H1 (cell line): ENCODE data around the gene ZNF45. TPM values are rescaled to one million over a fixed set of nuclear protein-coding genes. Genes with fewer than 3 reads are reported as not detected.

ENCODE experiments used
- CTCF ChIA-PET: fragments of 300-600 bp; sonication (Branson Sonifier 250); formaldehyde crosslinking; loops from one replicate; lab custom pipeline; 2021; ENCODE audit not compliant: partially characterized antibody; lab: Charles Lee
- POLR2A ChIA-PET: fragments of 300-600 bp; sonication (Branson Sonifier 250); formaldehyde crosslinking; loops from one replicate; lab custom pipeline; 2021; ENCODE audit warnings: inconsistent platforms; ENCODE audit not compliant: partially characterized antibody; lab: Charles Lee
- DNase-seq, 2 experiments: peaks; one replicate each; pipeline versions ENCODE4 v3.0.0 to v3.0.0-alpha.2; 2010 to 2022; ENCODE audit warnings: low spot score in 2 of 2, low read depth in 1 of 2, mixed read lengths in 1 of 2
- FAIRE-seq: peaks from 2 replicates; lab custom pipeline; 2011; peaks lifted over from hg19 to GRCh38; lab: Jason Lieb, UNC
- H2AFZ ChIP-seq: 2 replicates; pipeline ENCODE4 v1.8.1; 2012; ENCODE audit warnings: low read length, inconsistent platforms
- H2AK5ac ChIP-seq: 2 replicates; pipeline ENCODE4 v1.6.1; 2013; ENCODE audit warnings: low read depth, low read length
- H2BK120ac ChIP-seq: replicated peaks from 2 replicates; pipeline ENCODE3; 2013; ENCODE audit warnings: low read depth, low read length, inconsistent platforms
- H2BK12ac ChIP-seq: 2 replicates; pipeline ENCODE4 v1.6.1; 2013; ENCODE audit warnings: low read depth, low read length
- H2BK15ac ChIP-seq: 2 replicates; pipeline ENCODE4 v1.6.1; 2013; ENCODE audit warnings: low read length
- H2BK20ac ChIP-seq: 2 replicates; pipeline ENCODE4 v1.6.1; 2013; ENCODE audit warnings: low read length
- H2BK5ac ChIP-seq: 2 replicates; pipeline ENCODE4 v1.6.1; 2013; ENCODE audit warnings: low read depth, low read length
- H3K14ac ChIP-seq: 2 replicates; pipeline ENCODE4 v1.6.1; 2013; ENCODE audit warnings: inconsistent platforms; ENCODE audit not compliant: insufficient read length
- H3K18ac ChIP-seq: 2 replicates; pipeline ENCODE4 v1.6.1; 2013; ENCODE audit warnings: low read length; ENCODE audit errors: extremely low read depth
- H3K23ac ChIP-seq: 2 replicates; pipeline ENCODE4 v1.6.1; 2013; ENCODE audit warnings: inconsistent platforms; ENCODE audit not compliant: insufficient read length
- H3K23me2 ChIP-seq: 2 replicates; pipeline ENCODE4 v1.6.1; 2013; ENCODE audit warnings: low read depth, low read length
- H3K27ac ChIP-seq: 2 replicates; pipeline ENCODE4 v1.6.1; 2011; ENCODE audit warnings: low read depth, low read length, inconsistent platforms
- H3K27me3 ChIP-seq, 4 experiments: replicated peaks in 1 of 4; 1 replicate in 1 of 4; 2 replicates in 3 of 4; pipeline versions ENCODE4 v1.6.1 to v1.8.1; 2011 to 2013; ENCODE audit warnings: low read length in 3 of 4, mild to moderate bottlenecking in 3 of 4, inconsistent platforms in 2 of 4, mixed read lengths in 2 of 4, moderate library complexity in 1 of 4; ENCODE audit not compliant: control insufficient read depth in 3 of 4, insufficient read depth in 3 of 4; ENCODE audit errors: extremely low read depth in 1 of 4
- H3K36me3 ChIP-seq, 4 experiments: 2 replicates each; pipeline versions ENCODE4 v1.6.1 to v1.8.1; 2011 to 2013; ENCODE audit warnings: mild to moderate bottlenecking in 4 of 4, low read length in 3 of 4, moderate library complexity in 2 of 4, control low read depth in 1 of 4, inconsistent platforms in 1 of 4; ENCODE audit not compliant: insufficient read depth in 4 of 4, control insufficient read depth in 2 of 4
- H3K4ac ChIP-seq: replicated peaks from 2 replicates; pipeline ENCODE3; 2013; ENCODE audit warnings: low read length, low read depth, mixed read lengths, inconsistent platforms; ENCODE audit not compliant: insufficient read length
- H3K4me1 ChIP-seq, 4 experiments: replicated peaks in 1 of 4; 1 replicate in 1 of 4; 2 replicates in 3 of 4; pipeline versions ENCODE4 v1.6.1 to v1.8.1; 2011 to 2013; ENCODE audit warnings: low read length in 3 of 4, inconsistent platforms in 2 of 4, mixed read lengths in 1 of 4; ENCODE audit not compliant: insufficient read depth in 4 of 4, control insufficient read depth in 3 of 4
- H3K4me2 ChIP-seq, 2 experiments: 2 replicates each; pipeline versions ENCODE4 v1.6.1 to v1.8.1; 2011 to 2013; ENCODE audit warnings: low read depth in 2 of 2, low read length in 2 of 2, control low read depth in 1 of 2, inconsistent platforms in 1 of 2, mild to moderate bottlenecking in 1 of 2; ENCODE audit not compliant: insufficient read depth in 1 of 2
- H3K4me3 ChIP-seq, 4 experiments: fragments of 200-600, 300-600 bp in 1 of 4; sonication (generic), shearing (Covaris generic), sonication (Bioruptor Twin) in 1 of 4; 2 replicates each; pipeline versions ENCODE4 v1.5.1 to v1.8.1; 2011 to 2016; ENCODE audit warnings: low read length in 4 of 4, low read depth in 3 of 4, control low read depth in 2 of 4, inconsistent platforms in 2 of 4, mild to moderate bottlenecking in 2 of 4, mixed read lengths in 1 of 4, moderate library complexity in 1 of 4; ENCODE audit not compliant: insufficient read depth in 2 of 4; ENCODE audit errors: extremely low read depth in 1 of 4
- H3K56ac ChIP-seq: replicated peaks from 2 replicates; pipeline ENCODE3; 2013; ENCODE audit warnings: low read depth, mild to moderate bottlenecking, mixed read lengths, low read length, inconsistent platforms; ENCODE audit not compliant: insufficient read length
- H3K79me1 ChIP-seq: 2 replicates; pipeline ENCODE4 v1.6.1; 2013; ENCODE audit warnings: low read depth, low read length, control low read depth
- H3K79me2 ChIP-seq, 2 experiments: 2 replicates each; pipeline versions ENCODE4 v1.6.1 to v1.8.1; 2012 to 2013; ENCODE audit warnings: low read length in 2 of 2, mild to moderate bottlenecking in 2 of 2, inconsistent platforms in 1 of 2; ENCODE audit not compliant: insufficient read depth in 2 of 2, control insufficient read depth in 1 of 2
- H3K9ac ChIP-seq, 4 experiments: replicated peaks in 1 of 4; 1 replicate in 1 of 4; 2 replicates in 3 of 4; pipeline versions ENCODE4 v1.6.1 to v1.8.1; 2011 to 2013; ENCODE audit warnings: low read depth in 3 of 4, low read length in 3 of 4, control low read depth in 2 of 4, mild to moderate bottlenecking in 2 of 4, moderate library complexity in 2 of 4, inconsistent platforms in 1 of 4; ENCODE audit errors: extremely low read depth in 1 of 4
- H3K9me3 ChIP-seq, 2 experiments: 2 replicates each; pipeline versions ENCODE4 v1.6.1 to v1.8.1; 2012 to 2013; ENCODE audit warnings: mild to moderate bottlenecking in 2 of 2, moderate library complexity in 2 of 2, control low read depth in 1 of 2, inconsistent platforms in 1 of 2, low read depth in 1 of 2, low read length in 1 of 2, mixed read lengths in 1 of 2; ENCODE audit not compliant: insufficient read depth in 2 of 2
- H4K20me1 ChIP-seq, 2 experiments: replicated peaks in 1 of 2; 2 replicates each; pipeline versions ENCODE3 to v1.8.1; 2011 to 2013; ENCODE audit warnings: inconsistent platforms in 2 of 2, low read length in 2 of 2, mild to moderate bottlenecking in 1 of 2; ENCODE audit not compliant: insufficient read depth in 2 of 2, control insufficient read depth in 1 of 2
- H4K5ac ChIP-seq: 2 replicates; pipeline ENCODE4 v1.6.1; 2013; ENCODE audit warnings: low read length, low read depth, mixed read lengths, inconsistent platforms; ENCODE audit not compliant: insufficient read length
- H4K8ac ChIP-seq: 2 replicates; pipeline ENCODE4 v1.8.0; 2013; ENCODE audit warnings: mild to moderate bottlenecking, moderate library complexity, low read length, inconsistent platforms; ENCODE audit not compliant: insufficient read depth; ENCODE audit errors: extremely low read depth
- H4K91ac ChIP-seq: replicated peaks from 2 replicates; pipeline ENCODE3; 2013; ENCODE audit warnings: low read length, mixed read lengths, inconsistent platforms; ENCODE audit not compliant: insufficient read length
- GTF2F1 ChIP-seq: IDR thresholded peaks from 2 replicates; pipeline ENCODE4 v1.6.1; 2012; ENCODE audit warnings: low read depth, low read length, improper control_type of control experiment, borderline replicate concordance
- SRF ChIP-seq: IDR thresholded peaks from 2 replicates; pipeline ENCODE4 v1.6.1; 2011; ENCODE audit warnings: mild to moderate bottlenecking, low read depth, low read length, moderate library complexity
- ZNF274 ChIP-seq: IDR thresholded peaks from 2 replicates; pipeline ENCODE4 v1.7.0; 2012; ENCODE audit warnings: low read length, borderline replicate concordance; ENCODE audit errors: extremely low read depth
- WGBS, 2 experiments: shearing (Covaris generic) in 1 of 2; methylation state at CpG; one replicate each; pipeline versions ENCODE4 v1.1.6 to v1.1.7; 2013 to 2015; ENCODE audit warnings: low lambda C conversion rate in 2 of 2, mixed read lengths in 2 of 2, inconsistent platforms in 1 of 2, low coverage in 1 of 2, missing lambda C conversion rate in 1 of 2; ENCODE audit not compliant: insufficient replicate concordance in 2 of 2, insufficient coverage in 1 of 2, insufficient read length in 1 of 2; ENCODE audit errors: extremely low coverage in 1 of 2, missing lambda C conversion rate in 1 of 2; 5-methylcytosine and 5-hydroxymethylcytosine counted together
- polyA plus RNA-seq, 7 experiments: library from polyadenylated mRNA; depleted of rRNA in 3 of 7; stranded (reverse) in 5 of 7; unstranded in 2 of 7; fragments of >200 nt in 5 of 7; fragments of 200-250 nt in 2 of 7; gene quantifications; 1 replicate in 5 of 7; 2 replicates in 1 of 7; 4 replicates in 1 of 7; pipeline versions ENCODE4 v1.2.1 to v1.2.3, GENCODE V29; 2011 to 2013; ENCODE audit warnings: missing spikeins in 2 of 7, mixed read lengths in 2 of 7
- total RNA-seq: library from RNA; stranded (reverse); fragmentation: NEBNext Ultra II Directional; extraction: Animal tissue kit (Norgen Biotek cat#: 25700); gene quantifications from 2 replicates; pipeline ENCODE4 v1.2.1, GENCODE V29; 2021

Gene ZNF45
- total and polyA plus RNA-seq, 2 of the 8 experiments (the other 6 are each of a cell fraction or from before 2014, with no cell fraction given): 4.6 to 16.2 TPM

DNA sequence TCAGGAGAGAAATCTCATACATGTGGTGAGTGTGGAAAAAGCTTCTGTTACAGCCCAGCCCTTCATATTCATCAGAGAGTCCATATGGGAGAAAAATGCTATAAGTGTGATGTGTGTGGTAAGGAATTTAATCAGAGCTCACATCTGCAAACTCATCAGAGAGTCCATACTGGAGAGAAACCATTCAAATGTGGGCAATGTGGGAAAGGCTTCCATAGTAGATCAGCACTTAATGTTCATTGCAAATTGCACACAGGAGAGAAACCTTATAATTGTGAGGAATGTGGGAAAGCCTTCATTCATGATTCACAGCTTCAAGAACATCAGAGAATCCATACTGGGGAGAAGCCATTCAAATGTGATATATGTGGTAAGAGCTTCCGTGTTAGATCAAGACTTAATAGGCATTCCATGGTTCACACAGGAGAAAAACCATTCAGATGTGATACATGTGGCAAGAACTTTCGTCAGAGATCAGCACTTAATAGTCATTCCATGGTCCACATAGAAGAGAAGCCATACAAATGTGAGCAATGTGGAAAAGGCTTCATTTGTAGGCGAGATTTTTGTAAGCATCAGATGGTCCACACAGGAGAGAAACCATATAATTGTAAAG lies 31.1 kb upstream of the ZNF45 start:
- peaks cover 81 to 86% of the 10 kb centered on the region in 2 experiments for H3K9me3 ChIP-seq
- H3K23ac ChIP-seq: no peak overlapping the region
- H3K14ac ChIP-seq: no peak overlapping the region
- H2BK15ac ChIP-seq: no peak overlapping the region
- H3K56ac ChIP-seq: no peak overlapping the region
- no peak overlapping the region for H2BK5ac ChIP-seq
- peaks cover 16 to 79% (median 50%) of the 10 kb centered on the region in 4 experiments for H3K36me3 ChIP-seq
- H4K8ac ChIP-seq: no peak overlapping the region
- POLR2A ChIA-PET: no interaction called here
- no peak overlapping the region for H2AK5ac ChIP-seq
- 89% methylated on average over 3 of the region's 3 CpGs; no CpG with 5 or more reads in 1 of the 2 experiments for WGBS, 2 experiments
- H3K27ac ChIP-seq: no peak overlapping the region
- DNase-seq (no peak), FAIRE-seq (no peak)
- no peak overlapping the region for H2BK120ac ChIP-seq
- no peak overlapping the region for H3K9ac ChIP-seq
- peak overlapping the region in 1 of 4 experiments; percentile 24; a peak in 2 of 8 replicates for H3K4me3 ChIP-seq
- no peak overlapping the region for H2BK12ac ChIP-seq
- no peak overlapping the region for H4K5ac ChIP-seq
- CTCF ChIA-PET: no interaction called here
- no peak overlapping the region for H3K4me2 ChIP-seq
- no peaks in the 10 kb centered on the region for H3K79me2 ChIP-seq
- H2BK20ac ChIP-seq: no peak overlapping the region
- H3K4me1 ChIP-seq: no peaks in the 10 kb centered on the region
- TF ChIP-seq ZNF274 (peak; percentile 35; the same call in 1 of the 2 replicates), SRF (no peak), GTF2F1 (0 out of 2 replicates have a peak, but pooled peaks have one; percentile 13)
- no peaks in the 10 kb centered on the region for H4K20me1 ChIP-seq
- no peaks in the 10 kb centered on the region for H3K27me3 ChIP-seq
- H2AFZ ChIP-seq: no peak overlapping the region
- no peak overlapping the region for H3K4ac ChIP-seq
- H4K91ac ChIP-seq: no peak overlapping the region
- no peaks in the 10 kb centered on the region for H3K79me1 ChIP-seq
- no peaks in the 10 kb centered on the region for H3K23me2 ChIP-seq
- H3K18ac ChIP-seq: no peak overlapping the region
